A673 (cell line): ENCODE data around the gene LPO.

Source experiments
- EZH2 ChIP-seq: fragments of 200-600 bp; sonication (generic); IDR thresholded peaks from 2 replicates; pipeline ENCODE4 v1.6.1; 2017; ENCODE audit warnings: borderline replicate concordance, low read depth, mild to moderate bottlenecking, mixed read lengths, antibody characterized with exemption, low read length; ENCODE audit not compliant: poor library complexity, severe bottlenecking
- TF ChIP-seq, protein P1 (sequence below): fragments of 300-800, 200-600 bp; sonication (generic); conservative IDR thresholded peaks from 2 replicates; pipeline ENCODE4 v1.5.1; 2017; ENCODE audit warnings: low read depth, mild to moderate bottlenecking, antibody characterized with exemption, low read length, moderate library complexity, mixed read lengths

- TF ChIP-seq EZH2: no peak
- TF ChIP-seq, protein P1, sequence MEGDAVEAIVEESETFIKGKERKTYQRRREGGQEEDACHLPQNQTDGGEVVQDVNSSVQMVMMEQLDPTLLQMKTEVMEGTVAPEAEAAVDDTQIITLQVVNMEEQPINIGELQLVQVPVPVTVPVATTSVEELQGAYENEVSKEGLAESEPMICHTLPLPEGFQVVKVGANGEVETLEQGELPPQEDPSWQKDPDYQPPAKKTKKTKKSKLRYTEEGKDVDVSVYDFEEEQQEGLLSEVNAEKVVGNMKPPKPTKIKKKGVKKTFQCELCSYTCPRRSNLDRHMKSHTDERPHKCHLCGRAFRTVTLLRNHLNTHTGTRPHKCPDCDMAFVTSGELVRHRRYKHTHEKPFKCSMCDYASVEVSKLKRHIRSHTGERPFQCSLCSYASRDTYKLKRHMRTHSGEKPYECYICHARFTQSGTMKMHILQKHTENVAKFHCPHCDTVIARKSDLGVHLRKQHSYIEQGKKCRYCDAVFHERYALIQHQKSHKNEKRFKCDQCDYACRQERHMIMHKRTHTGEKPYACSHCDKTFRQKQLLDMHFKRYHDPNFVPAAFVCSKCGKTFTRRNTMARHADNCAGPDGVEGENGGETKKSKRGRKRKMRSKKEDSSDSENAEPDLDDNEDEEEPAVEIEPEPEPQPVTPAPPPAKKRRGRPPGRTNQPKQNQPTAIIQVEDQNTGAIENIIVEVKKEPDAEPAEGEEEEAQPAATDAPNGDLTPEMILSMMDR: no peak
These were observed 6.7 kb upstream of the LPO start for GRCh38 chr17:58231641-58232040.
